ENCODE measurements around the gene NLRP11. TPM values are rescaled to one million over a fixed set of nuclear protein-coding genes. Genes with fewer than 3 reads are reported as not detected.
"Not testable (repeated sequence)": the region's sequence is repeated elsewhere in the genome, so short reads cannot be mapped to it uniquely, and the experiment has no call there.

Gene NLRP11
- total and polyA plus RNA-seq, 9 of the 15 experiments (the other 6 are each of a cell fraction or from before 2014, with no cell fraction given): 0.07 to 0.29 (median 0.12) TPM; not detected in 1

DNA sequence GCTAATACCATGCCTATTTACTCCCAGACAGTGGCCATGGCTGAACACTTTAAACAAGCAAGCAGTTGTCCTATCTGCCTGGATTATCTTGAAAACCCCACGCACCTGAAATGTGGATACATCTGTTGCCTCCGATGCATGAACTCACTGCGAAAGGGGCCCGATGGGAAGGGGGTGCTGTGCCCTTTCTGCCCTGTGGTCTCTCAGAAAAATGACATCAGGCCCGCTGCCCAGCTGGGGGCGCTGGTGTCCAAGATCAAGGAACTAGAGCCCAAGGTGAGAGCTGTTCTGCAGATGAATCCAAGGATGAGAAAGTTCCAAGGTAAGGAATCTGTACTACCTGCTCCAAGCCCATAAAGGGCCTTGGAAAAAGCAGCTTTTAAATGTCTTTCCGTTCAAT is 54.3 kb downstream of the NLRP11 start (continued):
- TF ChIP-seq, protein P1, sequence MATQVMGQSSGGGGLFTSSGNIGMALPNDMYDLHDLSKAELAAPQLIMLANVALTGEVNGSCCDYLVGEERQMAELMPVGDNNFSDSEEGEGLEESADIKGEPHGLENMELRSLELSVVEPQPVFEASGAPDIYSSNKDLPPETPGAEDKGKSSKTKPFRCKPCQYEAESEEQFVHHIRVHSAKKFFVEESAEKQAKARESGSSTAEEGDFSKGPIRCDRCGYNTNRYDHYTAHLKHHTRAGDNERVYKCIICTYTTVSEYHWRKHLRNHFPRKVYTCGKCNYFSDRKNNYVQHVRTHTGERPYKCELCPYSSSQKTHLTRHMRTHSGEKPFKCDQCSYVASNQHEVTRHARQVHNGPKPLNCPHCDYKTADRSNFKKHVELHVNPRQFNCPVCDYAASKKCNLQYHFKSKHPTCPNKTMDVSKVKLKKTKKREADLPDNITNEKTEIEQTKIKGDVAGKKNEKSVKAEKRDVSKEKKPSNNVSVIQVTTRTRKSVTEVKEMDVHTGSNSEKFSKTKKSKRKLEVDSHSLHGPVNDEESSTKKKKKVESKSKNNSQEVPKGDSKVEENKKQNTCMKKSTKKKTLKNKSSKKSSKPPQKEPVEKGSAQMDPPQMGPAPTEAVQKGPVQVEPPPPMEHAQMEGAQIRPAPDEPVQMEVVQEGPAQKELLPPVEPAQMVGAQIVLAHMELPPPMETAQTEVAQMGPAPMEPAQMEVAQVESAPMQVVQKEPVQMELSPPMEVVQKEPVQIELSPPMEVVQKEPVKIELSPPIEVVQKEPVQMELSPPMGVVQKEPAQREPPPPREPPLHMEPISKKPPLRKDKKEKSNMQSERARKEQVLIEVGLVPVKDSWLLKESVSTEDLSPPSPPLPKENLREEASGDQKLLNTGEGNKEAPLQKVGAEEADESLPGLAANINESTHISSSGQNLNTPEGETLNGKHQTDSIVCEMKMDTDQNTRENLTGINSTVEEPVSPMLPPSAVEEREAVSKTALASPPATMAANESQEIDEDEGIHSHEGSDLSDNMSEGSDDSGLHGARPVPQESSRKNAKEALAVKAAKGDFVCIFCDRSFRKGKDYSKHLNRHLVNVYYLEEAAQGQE (IDR thresholded peaks at IDR 0.05; ENCODE audit: borderline replicate concordance): peak; percentile 29; the same call in 1 of the 2 replicates
- TF ChIP-seq, protein P1 (CRISPR knock-in tag; IDR thresholded peaks at IDR 0.05; ENCODE audit: low read depth): no peak

- H3K27ac ChIP-seq (ENCODE audit: extremely low read depth, low read depth, low read length); ATAC-seq; BruUV-seq (replicated peaks); DNase-seq (ENCODE audit: extremely low read depth in 1 of 4, low spot score in 3 of 4); H3K9me3 ChIP-seq (replicated peaks; ENCODE audit: control insufficient read depth, insufficient read depth, low read depth, low read length); H3K4me2 ChIP-seq (ENCODE audit: insufficient read depth, low read length); H2AFZ ChIP-seq (ENCODE audit: low read depth, low read length); intact Hi-C loops (cut with micrococcal nuclease); FAIRE-seq; H3K79me2 ChIP-seq (ENCODE audit: control insufficient read depth, insufficient read depth, low read length); in situ Hi-C loops (cut with MboI); H4K20me1 ChIP-seq (replicated peaks; ENCODE audit: control insufficient read depth, insufficient read depth, low read length); H3K9ac ChIP-seq (ENCODE audit: insufficient read depth in 1 of 2, low read depth in 2 of 2, low read length in 2 of 2); CTCF ChIA-PET (ENCODE audit: low intra/inter-chr PET ratio); H3K27me3 ChIP-seq (ENCODE audit: control insufficient read depth in 2 of 2, insufficient read depth in 2 of 2, low read length in 2 of 2); H3K9me1 ChIP-seq (ENCODE audit: control insufficient read depth, insufficient read depth, low read length); H3K4me3 ChIP-seq; H3K4me1 ChIP-seq (replicated peaks in 1 of 2; ENCODE audit: control insufficient read depth in 2 of 2, insufficient read depth in 2 of 2, low read length in 2 of 2); POLR2A ChIA-PET; H3K36me3 ChIP-seq (ENCODE audit: control insufficient read depth, insufficient read depth, low read length): not testable (repeated sequence)
- WGBS (ENCODE audit: insufficient coverage, low coverage, missing lambda C conversion rate): 0% methylated on average over 1 of the region's 3 CpGs
Measured at GRCh38 chr19:55769632-55770031, 62.2 kb downstream of the NLRP11 start.

DNA sequence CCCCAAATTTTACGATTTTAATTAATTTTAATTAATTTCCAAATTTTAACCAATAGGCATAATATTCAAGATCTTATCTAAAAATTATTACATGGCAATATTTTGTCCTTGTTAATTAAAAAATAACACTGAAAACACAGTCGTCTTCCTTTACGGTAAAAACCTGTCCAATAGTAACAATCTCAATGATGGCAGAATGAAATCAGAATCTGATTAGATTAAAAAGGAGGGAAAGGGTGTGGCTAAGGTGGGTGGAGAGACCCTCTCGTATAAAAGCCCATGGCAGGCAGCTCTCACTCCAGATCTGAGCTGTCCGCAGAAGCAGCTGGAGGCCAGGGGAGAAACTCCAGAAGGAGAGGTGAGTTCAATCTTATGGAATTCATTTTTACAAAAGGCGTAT is 63.0 kb downstream of the NLRP11 start, which contains the start of gene RFPL4AL1:
RFPL4AL1 (plus strand) TSS at position 301 of the 400 bp plus-strand sequence. CDS start 2,687 bp downstream, outside the sequence.
- 0% methylated on average over 4 of the region's 6 CpGs for WGBS (ENCODE audit: insufficient coverage, low coverage, missing lambda C conversion rate)
- POLR2A ChIA-PET; in situ Hi-C loops (cut with MboI): not testable (repeated sequence)

More for the DNA sequence above, 63.0 kb downstream of the NLRP11 start, which contains the start of gene RFPL4AL1:
- ATAC-seq; H3K36me3 ChIP-seq (ENCODE audit: control insufficient read depth, insufficient read depth, low read length); H3K79me2 ChIP-seq (ENCODE audit: control insufficient read depth, insufficient read depth, low read length); H4K20me1 ChIP-seq (replicated peaks; ENCODE audit: control insufficient read depth, insufficient read depth, low read length); CTCF ChIA-PET (ENCODE audit: low intra/inter-chr PET ratio); H3K27ac ChIP-seq (ENCODE audit: extremely low read depth, low read depth, low read length); H3K27me3 ChIP-seq (ENCODE audit: control insufficient read depth in 2 of 2, insufficient read depth in 2 of 2, low read length in 2 of 2); H2AFZ ChIP-seq (ENCODE audit: low read depth, low read length); H3K4me3 ChIP-seq; H3K9me3 ChIP-seq (replicated peaks; ENCODE audit: control insufficient read depth, insufficient read depth, low read depth, low read length); H3K9me1 ChIP-seq (ENCODE audit: control insufficient read depth, insufficient read depth, low read length); DNase-seq (ENCODE audit: extremely low read depth in 1 of 4, low spot score in 3 of 4); intact Hi-C loops (cut with micrococcal nuclease); BruUV-seq (replicated peaks); H3K4me2 ChIP-seq (ENCODE audit: insufficient read depth, low read length); H3K9ac ChIP-seq (ENCODE audit: insufficient read depth in 1 of 2, low read depth in 2 of 2, low read length in 2 of 2); FAIRE-seq; H3K4me1 ChIP-seq (replicated peaks in 1 of 2; ENCODE audit: control insufficient read depth in 2 of 2, insufficient read depth in 2 of 2, low read length in 2 of 2): not testable (repeated sequence)
